Islet of Langerhans (tissue), 1 donor: ENCODE data around the gene TENM3.

Experiments
- FAIRE-seq: peaks from one replicate; lab custom pipeline; 2011; peaks lifted over from hg19 to GRCh38; lab: Jason Lieb, UNC

The TENM3 gene

DNA sequence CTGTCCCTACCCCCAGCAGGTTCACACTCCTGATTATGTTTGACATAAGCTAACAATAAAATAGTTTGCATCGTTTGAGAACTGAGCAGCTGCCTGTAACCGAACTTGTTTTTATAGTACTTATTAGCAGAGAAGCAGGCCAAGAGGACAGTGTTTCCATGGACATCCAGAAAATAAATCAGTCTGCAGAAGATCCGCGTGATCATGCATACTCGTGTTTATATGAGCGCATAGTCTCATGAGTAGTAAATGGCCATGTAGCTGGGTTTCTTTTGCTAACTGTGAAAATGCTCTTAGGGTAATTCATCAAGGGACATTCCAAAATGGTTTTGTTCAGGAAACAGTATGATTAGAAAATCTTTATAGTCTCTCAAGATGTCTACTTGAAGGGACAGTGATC lies 384.8 kb downstream of the TENM3 start:
- FAIRE-seq, result peak; percentile 45

DNA sequence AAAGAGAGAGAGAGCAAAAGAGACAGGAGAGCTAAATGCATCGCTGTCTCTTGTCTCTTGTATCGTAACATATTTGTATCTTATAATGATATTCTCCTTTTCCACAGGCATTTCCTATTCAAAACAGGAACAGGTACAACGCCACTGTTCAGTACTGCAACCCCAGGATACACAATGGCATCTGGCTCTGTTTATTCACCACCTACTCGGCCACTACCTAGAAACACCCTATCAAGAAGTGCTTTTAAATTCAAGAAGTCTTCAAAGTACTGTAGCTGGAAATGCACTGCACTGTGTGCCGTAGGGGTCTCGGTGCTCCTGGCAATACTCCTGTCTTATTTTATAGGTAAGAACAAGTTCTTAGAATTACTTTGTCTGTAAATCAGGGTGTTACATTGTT lies 385.3 kb downstream of the TENM3 start:
- peak; percentile 87 for FAIRE-seq

DNA sequence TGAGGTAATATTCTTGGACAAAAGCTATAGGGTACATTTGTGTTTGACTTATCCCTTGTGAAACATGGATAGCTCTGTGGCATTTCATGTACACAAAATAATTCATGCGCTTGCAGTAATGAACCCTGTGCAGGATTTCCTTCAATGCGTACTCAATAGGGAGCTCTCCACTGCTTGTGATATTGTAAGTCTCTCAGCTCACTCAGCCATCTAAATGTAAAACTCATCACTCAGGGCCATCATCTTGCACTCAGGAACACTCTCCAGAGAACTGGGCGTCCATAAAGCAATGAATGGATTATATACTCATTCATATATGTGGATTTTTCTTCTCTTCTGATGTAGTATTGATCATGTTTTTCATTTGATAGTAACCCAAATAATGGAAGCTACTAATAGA lies 385.9 kb downstream of the TENM3 start:
- FAIRE-seq, result no peak

DNA sequence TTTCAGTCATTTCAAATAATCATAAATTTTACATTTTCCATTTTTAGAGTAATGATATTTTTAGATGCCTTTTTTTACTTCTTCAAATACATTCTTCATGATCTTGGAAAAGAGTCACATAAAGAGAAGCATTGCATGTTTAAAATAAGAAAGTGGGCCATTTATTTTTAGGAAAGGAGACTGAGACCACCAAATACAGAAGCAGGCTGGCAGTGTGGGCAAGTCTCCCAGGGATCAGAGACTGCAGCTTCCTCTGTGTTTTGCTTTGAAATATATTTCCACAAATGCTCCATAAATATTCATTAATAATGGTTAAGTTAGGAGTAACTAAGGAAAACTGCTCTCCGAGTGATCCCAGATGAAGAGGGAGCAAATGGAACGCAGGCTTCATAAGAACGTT lies 397.3 kb downstream of the TENM3 start:
- FAIRE-seq, result no peak

DNA sequence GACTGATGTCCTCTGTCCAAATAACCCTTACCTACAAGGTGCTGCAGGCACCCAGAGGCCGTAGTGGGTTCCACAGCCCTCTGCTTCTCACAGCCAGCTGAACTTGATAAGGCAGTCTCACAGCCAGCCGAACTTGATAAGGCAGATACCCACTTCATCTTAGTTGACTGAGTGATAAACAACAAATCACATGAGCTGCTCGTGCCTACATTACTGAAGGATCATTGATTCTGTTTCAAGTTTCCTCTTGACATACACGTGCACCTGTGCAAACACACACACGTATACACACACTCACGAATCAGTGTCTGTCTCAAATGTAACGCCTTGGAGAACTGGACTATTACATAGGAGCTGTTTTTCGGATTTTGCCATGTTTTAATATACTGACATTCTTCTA lies 397.7 kb downstream of the TENM3 start:
- FAIRE-seq, result no peak

DNA sequence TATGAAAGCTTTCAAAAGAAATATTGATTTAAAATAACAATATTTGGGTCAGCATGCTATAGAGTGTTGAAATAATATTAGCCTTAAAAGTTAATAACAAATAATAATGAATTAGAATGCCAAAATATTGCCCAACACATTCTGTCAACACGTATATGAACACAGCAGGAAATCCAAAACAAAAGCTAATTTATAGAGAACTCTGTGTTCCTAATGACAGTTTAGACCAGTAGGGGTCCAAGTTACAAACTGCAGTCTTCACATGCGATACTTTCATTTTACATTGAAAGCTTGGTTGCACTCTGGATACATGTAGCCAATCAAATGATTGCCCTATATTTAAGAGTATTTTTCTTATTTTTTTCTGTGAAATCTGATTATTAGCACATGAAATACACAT lies 399.6 kb downstream of the TENM3 start:
- peak; percentile 38 for FAIRE-seq

DNA sequence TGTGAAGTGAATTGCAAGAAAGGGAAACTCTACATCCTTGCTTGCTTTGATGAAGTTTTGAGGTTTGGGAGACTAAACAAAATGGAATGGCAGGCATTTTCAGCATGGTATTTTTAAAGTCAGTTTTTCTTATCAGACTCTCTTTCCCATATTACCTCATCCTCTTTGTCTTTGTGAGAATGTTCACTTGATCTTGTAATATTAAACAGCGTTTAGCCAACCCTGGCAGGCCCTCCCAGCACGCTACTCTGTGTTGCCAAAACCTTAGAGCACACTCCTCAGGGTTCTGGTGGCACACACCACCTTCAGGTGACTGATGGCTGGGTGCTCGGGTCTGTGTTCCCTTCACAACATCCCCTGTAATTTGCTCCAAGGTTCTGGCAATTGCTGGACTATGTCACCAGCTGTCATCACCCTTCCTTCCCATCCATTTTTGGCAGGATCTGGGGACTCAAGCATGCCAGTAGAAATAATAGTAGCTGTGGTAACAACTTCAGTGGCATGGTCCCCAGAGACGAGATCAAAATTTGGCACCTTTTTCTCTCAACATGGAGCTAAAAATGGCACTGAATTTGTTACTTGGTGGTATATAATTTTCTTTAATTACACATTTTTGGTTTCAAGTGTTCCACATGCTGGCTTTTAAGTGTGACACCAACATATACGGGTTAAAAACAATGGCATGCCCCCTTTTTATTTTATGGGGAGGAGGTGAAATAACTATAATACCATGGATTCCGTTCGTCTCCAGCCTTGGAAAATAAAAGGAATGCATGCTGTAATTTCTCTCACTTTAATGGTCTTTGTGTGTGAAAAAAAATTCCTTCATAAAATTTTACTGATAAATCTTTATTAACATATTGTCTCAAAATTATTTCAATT lies 400.8 kb downstream of the TENM3 start:
- no peak for FAIRE-seq

DNA sequence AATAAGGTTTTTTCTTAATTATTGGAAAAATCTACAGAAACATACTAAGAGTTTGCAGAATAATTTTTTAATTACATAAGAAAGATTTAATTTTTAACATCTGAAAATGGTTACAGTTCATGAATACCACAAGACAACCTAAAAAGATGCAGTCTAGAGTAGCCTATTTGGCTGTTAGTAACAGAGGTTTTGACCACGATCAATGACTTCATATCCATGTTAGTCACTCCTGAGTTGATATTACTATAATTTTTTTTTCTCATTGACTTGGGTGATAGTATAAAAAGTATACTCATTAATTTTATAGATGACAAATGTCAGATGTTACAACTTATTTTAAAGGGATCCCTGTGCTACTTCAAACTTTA lies 401.5 kb downstream of the TENM3 start:
- FAIRE-seq, result no peak

DNA sequence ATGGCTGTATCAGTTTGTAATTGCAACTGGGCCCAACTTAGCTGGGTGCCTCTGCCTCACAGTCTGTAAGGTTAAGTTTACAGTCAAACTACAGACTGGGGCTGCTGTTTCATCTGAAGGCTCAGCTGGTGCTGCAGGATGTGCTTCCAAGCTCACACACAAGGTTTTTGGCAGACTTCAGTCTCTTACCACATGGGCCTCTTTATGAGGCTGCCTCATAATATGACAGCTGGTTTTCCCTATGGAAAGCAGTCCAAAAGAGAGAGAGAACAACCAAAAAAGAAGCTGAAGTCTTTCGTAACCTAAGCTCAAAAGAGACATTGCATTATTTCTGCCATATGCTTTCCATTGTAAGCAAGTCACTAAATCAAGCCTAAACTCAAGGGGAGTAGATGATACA lies 402.3 kb downstream of the TENM3 start:
- FAIRE-seq, result no peak

DNA sequence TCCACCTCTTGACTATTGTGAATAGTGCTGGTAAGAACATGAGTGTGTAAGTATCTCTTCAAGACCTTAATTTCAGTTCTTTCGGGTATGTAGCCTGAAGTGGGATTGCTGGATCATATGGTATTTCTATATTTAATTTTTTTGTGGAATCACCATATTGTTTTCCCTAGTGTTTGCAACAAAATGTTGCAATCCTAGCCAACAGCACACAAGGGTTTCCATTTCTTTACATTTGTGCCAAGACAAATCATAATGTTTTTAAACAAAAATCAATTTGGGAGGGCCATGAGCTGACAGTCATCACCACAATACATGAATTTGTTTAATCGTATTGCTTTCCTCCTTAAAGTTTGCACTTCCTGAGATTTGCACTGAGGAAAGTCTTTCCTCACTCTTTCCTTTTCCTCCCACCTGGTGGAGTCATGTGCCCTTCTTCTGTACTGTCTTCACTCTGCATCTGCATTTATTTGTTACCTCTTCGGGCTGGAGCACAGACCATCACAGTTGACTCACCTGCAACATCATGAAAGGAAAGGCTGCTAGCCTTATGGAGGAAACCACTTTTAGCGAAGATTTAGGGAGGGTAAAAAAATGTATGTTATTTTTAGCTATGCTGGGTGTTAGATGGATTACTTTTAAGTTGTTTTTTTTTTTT lies 404.6 kb downstream of the TENM3 start:
- no peak for FAIRE-seq

DNA sequence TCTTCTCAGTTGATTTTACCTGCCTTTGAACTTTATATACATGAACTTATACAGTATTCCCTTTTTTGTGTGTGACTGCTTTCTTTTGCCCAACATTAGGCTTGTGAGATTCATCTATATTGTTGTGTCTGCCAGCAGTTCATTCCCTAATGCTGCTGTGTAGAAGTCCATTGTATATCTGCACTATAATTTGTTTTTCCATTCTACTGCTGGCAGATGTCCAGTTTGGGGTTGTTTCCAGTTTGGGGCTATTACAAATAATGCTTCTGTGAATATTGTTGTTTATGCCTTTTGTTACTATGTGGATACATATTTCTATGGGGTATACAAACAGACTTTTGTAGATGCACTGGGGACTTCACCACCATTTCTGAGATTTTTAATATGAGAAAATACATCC lies 405.6 kb downstream of the TENM3 start:
- no peak for FAIRE-seq

DNA sequence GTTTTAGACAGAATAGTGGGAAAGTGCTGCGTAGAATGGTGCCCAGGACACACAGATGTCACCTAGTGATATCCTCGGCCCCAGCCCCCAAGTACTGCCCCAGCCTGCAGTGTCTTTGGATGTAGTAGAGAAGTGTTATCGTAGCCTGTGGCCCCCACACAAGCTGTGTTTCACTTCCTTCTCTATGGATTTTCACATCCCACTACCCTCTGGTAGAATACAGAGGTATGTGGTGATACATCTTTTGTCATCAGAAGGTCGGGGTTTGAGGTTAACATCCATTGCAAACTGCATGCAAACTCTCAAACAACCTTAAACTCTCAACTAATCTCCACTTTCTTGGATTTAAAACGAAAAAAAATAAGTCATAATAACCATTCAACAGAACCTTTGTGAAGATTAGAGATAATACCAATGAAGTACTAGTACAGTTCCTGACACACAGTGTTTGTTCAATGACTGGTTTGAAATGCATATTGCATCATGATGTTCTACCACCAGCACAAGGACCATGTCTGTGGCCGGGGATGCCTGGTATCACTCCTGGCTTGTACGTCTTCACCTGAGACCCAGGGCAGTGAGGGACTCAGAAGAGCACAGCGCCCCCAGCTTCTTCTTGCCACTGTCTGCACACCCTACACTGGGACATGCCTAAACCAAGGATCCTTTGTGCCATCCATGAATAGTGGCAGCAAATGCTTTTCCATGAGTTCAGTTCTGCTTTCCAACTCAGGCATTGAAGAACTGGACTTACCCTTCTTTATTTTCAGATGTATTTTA lies 406.7 kb downstream of the TENM3 start:
- FAIRE-seq, result no peak

DNA sequence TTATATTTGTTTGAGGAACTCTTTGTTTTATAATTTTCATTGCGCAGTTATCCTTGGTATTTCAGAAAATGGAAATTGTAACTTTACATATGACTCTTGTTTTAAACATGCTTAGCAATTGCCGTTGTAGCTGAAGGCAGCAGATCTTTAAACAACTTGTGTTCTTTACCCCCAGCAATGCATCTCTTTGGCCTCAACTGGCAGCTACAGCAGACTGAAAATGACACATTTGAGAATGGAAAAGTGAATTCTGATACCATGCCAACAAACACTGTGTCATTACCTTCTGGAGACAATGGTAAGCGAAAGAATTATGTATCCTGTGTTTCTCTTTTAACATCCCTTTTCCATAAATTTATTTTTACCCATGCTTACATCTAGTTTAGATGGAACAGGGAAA lies 410.4 kb downstream of the TENM3 start:
- FAIRE-seq, result peak; percentile 13

DNA sequence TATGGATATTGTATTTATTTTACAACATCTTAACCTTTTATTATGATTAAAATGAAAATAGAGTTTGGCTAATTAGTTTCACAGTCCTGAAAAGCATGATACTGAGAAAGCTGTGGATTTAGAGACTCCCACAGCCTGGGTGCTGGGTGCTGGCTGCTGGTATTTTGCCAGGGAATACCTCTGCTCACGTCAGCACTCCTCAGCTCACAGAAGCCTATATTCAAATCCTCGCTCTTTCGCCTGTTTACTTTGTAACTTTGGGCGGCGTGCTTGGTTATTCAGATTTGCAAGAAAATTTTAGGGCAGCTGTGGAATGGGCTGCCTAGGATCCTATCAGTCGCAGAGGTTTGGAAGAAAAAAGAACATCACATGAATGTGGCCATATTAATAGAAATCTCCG lies 412.1 kb downstream of the TENM3 start:
- FAIRE-seq, result no peak

DNA sequence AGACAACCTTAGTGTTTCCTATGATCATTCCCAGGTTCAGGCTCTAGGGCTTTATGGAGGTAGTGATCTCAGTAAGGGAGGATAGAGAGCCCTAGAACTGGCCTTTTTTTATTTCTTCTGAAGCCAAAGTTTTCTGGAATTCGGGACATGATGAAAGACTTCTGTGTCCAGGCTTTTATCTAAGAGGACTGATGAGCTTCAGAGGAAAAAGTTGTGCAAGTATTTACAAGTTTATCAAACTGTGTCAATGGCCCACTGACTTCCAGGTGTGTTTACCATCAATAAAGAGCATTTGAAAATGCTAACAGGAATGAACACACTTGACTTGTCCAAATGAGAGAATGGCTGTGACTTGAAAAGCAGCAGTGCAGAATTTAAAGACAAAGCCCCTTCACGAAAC lies 419.3 kb downstream of the TENM3 start:
- FAIRE-seq, result no peak

DNA sequence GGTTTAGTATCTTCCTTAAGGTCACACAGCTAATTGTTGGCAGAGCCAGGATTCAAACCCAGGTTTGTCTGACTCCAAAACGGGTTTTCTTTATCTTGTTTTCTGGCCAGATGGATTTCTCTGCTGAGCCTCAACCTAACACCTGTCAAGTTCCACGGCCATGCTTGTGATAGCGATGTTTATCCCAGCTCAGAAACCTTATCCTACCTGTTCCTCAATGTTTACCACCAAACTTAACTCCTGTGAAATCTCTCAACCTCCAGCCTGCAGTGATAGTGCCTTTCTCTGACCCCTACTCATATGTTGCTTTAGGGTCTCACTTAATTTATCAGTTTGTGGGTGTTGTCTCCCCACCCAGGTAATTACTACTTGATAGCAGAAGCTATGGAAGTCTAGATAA lies 428.0 kb downstream of the TENM3 start:
- FAIRE-seq, result no peak

DNA sequence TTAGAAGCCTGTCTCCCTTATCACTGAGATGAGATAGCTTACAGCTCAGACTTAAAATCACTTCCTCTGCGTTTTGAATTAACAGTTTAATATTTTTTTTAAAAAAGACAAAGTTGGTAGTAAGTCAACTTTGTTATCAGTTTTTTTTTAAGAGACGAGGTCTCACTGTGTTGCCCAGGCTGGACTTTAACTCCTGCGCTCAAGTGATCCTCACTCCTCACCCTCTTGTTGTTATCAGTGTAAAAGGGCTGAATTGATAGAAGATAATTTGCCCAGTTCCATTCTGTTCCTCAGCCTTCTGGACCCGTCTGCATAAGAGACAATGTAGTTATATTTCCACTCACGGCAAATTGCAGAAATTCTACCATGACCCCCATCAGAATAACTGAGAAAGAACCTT lies 428.5 kb downstream of the TENM3 start:
- no peak for FAIRE-seq

DNA sequence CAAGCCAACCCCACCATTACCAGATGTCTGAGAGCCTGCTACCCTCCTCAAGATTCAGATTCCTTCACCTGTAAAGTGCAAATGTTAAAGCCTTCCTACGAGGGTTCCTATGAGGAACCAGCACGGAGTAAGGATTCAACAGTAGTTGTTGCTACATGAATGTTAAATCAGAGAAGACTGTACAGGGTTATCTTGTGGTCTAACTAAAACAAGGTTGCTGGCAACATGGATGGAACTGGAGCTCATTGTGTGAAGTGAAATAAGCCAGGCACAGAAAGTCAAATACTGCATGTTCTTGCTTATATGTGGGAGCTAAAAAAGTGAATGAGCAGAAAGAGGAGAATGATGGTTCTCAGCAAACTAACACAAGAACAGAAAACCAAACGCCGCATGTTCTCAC lies 435.4 kb downstream of the TENM3 start:
- FAIRE-seq, result no peak

DNA sequence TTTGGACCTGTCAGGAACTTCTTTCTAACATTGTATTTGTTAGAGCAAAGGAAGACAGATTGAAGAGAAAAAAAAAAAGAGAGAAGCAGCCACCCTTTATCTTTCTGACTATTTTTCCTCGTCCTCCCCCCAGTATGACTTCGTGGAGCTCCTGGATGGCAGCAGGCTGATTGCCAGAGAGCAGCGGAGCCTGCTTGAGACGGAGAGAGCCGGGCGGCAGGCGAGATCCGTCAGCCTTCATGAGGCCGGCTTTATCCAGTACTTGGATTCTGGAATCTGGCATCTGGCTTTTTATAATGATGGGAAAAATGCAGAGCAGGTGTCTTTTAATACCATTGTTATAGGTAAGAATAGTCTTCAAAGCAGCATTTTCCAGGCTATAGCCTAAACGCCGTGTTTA lies 436.3 kb downstream of the TENM3 start:
- no peak for FAIRE-seq

DNA sequence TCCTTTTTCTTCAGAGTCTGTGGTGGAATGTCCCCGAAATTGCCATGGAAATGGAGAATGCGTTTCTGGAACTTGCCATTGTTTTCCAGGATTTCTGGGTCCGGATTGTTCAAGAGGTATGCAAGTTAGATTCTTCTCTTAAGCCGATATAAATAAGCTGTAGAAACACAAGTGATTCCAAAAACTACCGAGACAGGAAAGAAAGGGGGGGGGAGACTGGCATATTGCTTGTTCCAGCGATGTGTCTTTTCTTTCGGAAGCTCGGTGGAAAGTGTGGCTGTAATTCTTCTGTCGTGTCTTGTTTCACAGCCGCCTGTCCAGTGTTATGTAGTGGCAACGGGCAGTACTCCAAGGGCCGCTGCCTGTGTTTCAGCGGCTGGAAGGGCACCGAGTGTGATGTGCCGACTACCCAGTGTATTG lies 437.0 kb downstream of the TENM3 start:
- FAIRE-seq, result no peak

DNA sequence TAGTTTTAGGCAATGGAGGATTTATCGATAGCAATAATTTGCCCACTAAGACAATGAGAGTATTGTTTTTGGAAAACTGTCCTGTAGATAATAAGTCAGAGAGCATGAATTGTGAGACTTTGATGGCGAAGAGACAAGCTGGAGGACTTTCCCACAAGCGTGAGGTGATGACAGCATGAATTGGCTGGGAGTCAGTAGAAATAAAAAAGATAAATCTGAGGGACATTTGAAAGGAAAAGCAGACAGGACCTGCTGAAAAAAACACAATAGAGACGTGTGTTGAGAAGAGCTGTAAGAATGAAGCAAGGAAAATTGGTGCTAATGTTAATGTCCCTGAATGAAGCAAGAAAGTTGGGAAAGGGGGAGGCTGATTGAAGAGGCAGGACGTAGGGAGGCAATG lies 440.5 kb downstream of the TENM3 start:
- FAIRE-seq, result no peak

DNA sequence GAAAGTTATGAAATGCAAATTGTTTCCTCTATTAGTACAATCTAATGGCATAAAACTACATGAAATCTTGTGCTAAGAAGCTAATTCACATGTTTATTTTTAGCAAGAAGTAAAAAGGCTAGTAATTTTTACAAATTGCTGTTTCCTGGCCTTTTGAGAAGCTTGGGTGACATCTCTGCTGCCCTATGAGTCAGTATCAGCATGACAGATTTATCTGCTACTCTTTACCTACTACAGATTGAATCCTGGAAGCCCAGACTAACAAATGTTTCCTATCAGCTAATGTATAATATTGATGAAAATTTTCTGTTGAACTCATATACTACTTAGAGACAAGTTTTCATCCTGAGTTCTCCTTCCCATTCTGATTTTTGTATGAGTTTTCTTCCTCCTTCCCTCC lies 441.6 kb downstream of the TENM3 start:
- FAIRE-seq, result no peak

DNA sequence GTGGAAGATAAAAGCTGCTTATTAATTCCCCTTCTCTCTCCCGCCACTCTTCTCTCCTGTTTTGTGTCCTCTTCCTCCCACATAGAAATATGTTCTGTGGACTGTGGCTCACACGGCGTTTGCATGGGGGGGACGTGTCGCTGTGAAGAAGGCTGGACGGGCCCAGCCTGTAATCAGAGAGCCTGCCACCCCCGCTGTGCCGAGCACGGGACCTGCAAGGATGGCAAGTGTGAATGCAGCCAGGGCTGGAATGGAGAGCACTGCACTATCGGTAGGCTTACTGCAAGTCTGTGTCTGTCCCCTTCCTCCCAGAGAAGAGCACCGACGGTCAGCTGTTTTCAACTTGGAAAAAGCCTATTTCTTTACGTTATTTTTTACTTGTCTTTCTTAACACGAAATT lies 444.9 kb downstream of the TENM3 start:
- no peak for FAIRE-seq
